CD4-positive, alpha-beta T cell treated with Interferon gamma for 1 hour (primary cell): ENCODE results near the gene DCTN1.
"Not testable (repeated sequence)": the region's sequence is repeated elsewhere in the genome, so short reads cannot be mapped to it uniquely, and the experiment has no call there.

Experiments used
- DNase-seq: peaks from one replicate; pipeline ENCODE4 v3.0.0-alpha.2; 2020

Gene DCTN1

DNA sequence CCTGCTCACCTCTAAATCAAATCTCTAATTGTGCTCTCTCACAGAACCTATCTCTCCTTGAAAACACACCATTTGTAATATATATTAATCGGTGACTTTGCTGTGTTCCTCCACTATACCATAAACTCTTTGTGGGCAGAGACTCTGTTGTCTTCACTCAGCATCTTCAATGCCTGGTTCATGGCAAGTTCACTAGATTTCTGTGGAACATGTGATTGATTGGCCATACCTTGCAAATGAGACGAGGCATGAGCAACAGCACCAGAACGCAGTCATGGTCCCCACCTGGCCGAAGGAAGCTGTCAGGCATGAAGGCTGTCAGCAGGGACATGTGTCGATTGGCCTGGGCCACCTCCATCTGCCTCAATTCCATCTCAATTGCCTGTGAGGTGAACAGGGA, 11.6 kb downstream of the DCTN1 start:
- no peak for DNase-seq

DNA sequence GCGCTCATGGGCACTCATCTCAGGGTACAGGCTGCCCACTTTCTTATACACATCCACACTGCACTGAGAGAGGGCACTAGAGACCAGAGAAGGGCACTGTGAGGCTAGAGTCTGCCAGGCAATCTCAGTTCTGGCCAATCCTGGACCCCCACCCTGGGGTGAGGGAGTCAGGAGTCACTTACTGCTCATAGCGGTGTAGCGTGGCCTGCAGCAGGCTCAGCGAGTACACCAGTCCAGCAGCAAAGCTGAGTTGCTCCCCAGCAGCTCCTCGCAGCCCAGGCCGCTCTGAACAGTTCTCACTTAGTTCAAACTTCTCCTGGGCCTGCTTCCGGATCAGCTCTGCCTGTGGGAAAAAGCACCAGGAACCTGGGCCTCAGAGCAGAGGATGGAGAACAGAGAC, 12.3 kb downstream of the DCTN1 start:
- DNase-seq: no peak

DNA sequence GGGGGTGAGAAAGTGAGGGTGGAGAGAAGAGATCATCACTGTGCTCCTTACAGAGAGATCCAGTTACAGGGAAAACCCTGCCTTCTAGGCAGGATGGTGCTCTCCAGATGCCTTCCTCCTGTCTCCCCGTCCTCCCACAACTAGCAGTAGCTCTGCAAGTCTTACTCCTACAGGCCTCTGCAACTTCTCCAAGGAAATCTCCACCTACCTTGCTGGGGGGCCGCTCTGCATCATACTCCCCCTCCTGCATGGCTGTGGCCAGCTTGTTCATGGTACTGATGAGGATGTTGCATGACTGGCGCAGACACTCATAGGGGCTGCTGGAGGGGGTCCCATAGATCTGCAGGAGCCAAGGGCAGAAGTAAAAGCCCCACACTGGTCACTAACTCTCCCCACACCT, 14.1 kb downstream of the DCTN1 start:
- DNase-seq: no peak

DNA sequence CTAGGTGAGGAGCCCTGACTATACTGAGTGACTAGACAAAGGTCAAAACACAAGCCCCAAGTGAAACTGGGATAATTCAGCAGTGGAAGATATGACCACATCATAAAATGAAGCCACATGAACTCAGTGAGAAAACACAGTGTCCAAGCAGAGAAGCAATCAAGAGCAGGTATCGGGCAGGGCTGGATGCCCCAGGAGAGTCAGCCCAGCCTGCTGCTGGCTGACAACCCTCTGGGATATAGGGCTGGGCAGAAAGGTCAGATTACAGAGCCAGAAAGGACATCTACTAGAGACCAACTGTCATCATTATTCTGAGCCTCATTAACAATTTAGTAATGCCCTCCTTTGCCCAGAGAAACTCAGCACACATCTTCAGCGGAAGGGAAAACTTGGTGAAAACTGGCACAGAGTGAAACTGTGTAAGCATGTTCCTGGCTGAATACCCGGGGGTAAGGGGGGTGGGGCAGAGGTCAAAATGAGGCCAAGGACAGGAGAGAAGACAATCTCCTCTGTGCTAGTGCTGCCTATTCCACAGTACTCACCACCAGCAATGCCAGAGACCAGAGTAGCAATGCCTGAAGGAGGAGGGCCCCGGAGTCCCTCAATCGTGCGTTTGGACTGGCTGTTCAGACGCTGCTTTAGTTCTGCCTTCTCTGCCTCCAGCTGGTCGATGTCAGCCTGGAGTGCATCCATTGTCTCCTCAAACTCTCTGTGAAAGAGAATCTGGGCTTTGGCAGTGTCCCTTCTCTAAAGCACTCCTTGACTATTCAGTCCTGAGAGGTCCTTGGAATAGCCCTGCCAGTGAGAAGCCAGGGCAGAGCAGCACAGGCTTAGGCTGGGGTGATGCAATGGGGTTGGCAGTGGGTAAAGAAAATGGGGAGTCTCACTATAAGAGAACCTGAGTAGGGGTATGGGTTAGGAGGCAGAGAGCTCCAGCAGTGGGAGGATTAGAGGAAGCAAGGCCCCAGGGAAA, 15.3 kb downstream of the DCTN1 start:
- no peak for DNase-seq

DNA sequence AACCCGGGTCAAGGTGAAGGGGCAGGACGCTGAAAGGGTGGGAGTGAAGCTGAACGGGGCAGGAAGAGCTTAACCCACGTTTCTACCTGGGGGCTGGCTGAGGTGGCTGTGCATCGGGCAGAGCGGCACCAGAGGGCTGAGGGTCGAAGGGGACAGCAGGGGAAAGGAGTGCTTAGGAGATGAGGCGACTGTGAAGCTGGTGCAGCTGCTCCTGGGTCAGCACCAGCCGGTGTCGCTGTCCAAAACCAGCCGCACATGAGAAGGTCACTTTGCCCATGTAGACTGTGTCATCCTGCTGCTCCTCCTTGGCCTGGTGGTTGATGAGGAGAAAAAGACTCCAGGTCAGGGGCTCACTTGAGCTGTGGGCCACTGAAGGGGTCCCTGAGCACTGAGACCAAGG, 18.8 kb downstream of the DCTN1 start:
- no peak for DNase-seq

DNA sequence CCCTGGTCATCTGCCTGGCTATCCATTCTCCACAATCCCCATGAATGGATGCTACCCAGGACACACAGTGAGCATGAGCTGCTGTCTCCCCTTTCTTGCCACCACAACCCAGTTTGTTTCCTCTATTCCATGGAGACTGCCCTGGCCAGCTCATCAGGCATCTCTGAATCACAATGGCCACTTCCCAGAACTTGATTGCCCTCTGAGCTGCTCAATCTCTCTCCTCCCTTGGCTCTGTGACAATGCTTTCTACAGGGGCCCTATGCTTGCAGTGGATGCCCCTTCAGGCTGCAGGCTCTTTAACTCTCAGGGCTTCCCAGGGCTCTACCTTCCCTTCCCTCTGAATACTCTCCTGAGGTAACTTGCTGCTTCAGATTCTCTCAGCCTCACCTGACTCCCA, 22.5 kb downstream of the DCTN1 start:
- DNase-seq: no peak

DNA sequence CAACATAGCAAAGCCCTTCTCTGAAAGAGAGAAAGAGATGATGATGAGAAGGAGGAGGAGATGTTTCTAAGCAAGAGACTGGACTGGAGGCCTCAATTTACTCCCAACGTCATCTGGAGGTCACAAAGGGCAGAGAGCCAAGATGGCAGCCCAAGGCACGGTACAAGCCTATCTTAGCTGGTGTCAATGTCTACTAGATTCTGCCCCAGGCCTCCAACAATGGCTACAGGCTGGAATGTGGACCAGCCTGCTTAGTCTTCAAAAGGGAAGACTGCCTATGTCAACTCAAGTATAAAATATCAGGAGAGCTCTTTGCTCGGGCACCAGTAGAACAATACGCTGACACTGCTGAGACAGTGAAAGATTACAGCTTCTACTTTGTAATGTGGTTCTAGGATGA, 30.2 kb downstream of the DCTN1 start:
- no peak for DNase-seq

DNA sequence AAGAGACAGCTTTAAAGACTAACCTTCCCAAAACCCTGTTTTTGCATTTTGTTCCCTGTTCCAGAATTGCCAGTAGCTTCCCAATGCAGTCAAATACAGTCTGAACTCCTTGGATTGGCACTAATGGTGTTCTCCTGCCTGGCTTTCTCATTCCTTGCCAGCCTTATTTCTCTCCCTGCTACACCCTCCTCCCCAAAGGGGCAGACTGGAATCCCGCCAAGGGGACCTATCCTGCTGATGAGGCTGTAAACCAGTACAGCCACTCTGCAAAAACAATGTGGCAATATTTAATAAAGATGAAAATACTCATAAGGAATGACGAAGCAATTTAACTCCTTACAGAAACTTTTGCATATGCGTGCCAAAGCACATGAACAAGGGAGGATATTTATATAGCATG, 32.4 kb downstream of the DCTN1 start:
- no peak for DNase-seq

DNA sequence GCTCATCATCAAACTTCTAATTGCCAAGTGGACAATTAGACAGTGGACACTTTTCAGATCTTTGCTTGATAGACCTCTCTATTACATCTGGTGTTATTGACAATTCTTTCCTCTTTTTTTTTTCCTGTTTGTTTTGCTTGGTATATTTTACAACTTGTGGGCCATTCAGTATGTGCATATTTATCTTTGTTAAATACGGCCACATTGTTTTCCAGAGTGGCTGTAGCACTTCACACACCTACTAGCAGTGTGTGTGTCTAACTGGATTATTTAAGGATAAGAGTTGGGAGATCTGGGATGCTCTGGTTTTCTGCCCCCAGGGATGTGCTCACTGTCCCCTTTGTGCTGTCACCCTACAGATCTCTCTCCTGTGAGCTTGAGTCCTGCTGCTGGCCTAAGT, 32.8 kb downstream of the DCTN1 start:
- DNase-seq: no peak

DNA sequence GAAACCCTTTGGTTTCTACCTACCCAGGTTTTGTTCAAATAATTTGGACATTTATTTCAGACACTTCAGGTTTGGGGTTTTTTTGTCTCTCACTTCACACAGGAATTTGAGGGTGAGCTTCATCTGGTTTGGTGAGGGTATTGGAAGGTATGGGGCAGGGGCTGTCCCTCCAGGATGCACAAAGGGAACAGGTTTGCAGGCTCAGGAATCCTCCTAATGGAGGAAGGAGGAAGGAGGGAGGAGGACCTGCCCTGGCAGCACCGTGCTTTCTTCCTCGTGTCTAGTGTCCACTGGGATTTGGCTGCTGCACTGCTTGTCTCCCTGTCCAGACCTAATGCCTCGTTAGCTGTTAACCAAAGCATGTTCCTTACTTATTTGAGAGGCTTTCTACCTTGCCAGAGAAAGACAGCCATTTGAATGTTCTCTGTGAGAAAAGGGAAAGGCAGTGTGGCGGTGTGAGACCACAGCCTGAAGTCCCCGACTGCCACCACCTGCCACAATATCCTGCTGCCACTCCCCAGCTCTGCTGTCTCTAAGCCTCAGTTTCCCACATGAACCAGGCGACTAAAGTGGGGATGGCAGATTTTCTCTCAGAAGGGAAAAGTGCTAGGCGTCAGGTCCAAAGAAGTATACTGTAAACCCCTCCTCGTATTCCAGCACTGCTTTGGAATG, 34.7 kb downstream of the DCTN1 start:
- DNase-seq: no peak

DNA sequence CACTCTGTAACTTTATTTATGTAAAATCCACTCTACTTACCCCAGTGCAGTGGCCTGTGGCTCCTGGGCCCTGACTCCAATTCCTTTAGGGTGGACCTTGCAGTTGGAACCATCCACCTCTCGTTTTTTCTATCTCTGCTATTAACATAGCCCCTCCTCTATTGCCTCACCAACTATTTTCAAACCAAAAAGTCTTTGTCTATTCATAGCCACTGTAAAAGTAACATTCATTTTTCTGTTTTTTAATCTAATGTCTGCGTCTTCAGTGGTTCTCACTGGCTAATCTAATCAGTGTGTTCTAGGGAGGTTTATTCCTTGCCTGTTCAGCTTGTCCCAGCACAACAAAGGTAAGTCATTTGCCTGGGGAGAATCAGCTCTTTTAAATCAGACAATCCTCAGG, 36.8 kb downstream of the DCTN1 start, which contains the start of gene SLC4A5:
Gene SLC4A5 (minus strand): TSS at position 101 of the 400 bp plus-strand sequence. CDS start 28,393 bp downstream, outside the sequence.
- DNase-seq: no peak

DNA sequence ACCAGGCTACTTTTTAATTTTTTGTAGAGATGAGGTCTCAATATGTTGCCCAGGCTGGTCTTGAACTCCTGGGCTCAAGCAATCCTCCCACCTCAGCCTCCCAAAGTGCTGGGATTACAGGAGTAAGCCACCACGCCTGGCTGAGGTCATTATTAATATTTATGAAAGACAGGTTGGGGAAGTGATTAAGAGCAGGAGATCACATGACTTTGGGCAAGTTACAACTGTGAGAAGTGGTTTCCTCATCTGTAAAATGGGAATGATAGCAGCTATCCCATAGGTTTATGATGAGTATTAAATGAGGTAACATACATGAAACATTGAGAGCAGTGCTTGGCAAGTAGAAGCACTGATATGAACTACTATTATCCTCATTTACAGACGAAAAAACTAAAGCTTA, 43.9 kb downstream of the DCTN1 start:
- DNase-seq: not testable (repeated sequence)

DNA sequence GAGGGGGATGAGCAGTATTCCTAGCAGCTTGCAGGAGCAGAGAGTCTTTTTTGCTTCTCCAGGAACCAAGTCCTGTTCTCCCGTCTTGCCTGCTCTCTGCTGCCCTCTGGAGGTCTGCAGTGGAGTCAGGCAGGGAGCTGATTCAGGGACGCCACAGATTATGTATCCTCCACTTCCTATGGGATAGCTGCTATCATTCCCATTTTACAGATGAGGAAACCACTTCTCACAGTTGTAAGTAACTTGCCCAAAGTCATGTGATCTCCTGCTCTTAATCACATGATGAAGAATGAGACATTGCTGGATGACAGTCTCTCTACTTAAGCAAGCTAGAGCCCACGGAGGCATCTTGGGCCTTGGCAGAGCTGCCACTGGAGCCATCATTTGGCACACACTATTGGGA, 45.2 kb downstream of the DCTN1 start:
- peak; percentile 60 for DNase-seq

DNA sequence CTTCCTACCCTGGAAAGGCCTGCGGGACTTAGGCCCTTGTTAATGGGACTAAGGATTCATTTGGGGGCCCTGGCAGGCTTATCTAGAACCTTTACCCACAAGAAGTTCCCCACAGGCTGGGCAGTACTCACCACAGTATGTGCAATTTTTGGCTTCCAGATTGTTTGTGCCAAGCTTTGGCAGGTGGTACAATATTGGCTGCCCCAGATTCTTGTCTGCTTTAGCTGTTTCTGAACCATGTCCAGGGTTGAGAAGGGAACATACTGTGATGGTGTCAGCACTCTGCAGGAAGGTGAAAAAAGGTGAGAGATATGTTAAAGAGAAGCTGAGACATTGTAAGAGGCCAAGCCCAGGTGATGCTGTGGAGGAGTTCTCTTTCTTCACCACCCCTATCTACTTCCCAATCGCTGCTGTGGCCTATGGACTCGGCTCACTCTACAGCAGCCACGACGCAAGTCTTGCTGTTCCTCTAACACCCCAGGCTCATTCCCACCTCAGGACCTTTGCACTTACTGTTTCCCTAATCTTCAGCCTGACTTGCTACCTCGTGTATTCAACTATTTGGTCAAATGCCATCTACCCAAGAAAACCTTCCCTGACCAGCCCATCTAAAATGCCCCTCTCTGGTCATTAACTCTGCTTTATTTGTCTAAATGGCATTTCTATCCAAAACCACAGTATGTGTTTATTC, 46.1 kb downstream of the DCTN1 start:
- DNase-seq: no peak

DNA sequence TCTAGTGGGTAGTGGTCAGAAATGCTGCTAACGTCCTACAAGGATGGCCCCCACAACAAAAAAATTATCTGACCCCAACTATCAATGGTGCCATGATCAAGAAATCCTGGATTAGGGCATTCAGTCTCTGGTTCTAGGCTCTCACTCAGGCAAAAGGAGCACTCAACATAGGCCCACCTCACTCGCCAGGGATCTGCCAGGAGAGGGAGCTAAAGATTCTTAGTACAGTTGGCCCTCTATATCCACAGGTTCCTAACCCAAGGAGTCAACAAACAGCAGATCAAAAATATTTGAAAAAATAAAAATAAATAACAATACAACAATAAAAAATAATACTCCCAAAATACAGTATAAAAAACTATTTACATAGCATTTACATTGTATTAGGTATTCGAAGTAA, 46.9 kb downstream of the DCTN1 start:
- DNase-seq: no peak

DNA sequence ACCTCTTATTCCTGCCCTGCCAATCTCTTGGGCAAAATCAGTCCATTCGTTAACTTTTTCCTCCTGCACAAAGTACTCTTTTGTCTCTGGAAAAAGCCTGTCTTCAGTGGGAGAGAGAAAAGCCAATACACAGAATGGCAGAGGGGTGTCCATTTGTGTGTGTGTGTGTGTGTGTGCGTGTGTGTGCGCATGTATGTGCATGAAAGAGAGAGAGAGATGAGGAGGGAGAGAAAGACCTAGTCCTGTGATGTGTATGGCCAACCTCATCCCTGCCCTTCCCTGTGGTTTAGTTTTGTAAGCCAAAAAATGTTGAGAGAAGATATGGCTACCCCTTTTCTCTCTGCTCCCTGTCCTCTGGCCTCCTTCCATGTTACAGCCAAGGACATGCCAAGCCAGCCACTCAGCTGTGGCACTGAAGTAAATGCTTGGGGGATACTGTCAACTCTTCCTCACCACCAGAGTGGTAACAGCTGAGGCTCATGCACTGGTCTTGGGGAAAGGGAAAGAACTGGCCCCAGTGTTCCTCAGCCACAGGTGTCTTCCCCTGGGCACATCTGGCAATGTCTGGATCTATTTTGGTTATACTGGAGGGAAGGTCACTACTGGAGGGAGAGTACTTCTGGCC, 47.4 kb downstream of the DCTN1 start:
- no peak for DNase-seq

DNA sequence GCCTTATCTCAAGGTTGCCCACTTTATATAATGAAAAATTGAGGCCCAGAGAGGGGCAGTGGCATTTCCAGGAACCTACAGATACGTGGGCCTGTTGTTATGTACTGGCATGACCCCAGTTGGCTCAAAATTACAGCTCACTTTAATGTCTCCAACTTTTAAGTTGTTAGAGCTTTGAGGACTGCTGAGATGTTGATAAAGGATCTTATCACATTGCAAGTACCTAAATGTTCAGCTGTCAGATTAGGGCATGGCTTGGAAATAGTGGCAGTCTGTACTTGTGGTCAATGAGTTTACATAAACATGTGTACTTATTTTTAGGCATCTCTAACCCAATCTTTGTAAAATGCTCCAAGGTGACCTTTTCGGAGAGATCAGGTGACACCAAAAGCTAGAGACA, 51.5 kb downstream of the DCTN1 start:
- DNase-seq: no peak

DNA sequence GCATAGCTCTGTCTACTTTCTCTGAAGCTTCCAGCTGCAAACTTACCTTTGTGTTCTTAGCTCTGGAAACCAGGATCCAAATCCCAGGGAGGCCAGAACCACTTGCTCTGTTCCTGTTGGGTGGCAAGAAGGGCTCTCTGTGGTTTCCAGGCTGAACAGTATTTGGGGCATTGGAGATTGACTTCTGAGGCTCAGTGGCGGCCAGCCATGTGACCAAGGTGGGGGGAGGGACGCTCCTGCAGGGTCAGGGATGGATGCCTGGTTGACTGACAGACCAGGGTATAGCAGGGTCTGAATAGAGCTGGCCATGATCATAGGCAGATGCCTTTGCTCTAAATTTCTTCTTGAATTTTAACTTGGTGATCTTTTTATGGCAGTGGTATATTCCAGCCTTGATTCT, 52.0 kb downstream of the DCTN1 start:
- DNase-seq: no peak

DNA sequence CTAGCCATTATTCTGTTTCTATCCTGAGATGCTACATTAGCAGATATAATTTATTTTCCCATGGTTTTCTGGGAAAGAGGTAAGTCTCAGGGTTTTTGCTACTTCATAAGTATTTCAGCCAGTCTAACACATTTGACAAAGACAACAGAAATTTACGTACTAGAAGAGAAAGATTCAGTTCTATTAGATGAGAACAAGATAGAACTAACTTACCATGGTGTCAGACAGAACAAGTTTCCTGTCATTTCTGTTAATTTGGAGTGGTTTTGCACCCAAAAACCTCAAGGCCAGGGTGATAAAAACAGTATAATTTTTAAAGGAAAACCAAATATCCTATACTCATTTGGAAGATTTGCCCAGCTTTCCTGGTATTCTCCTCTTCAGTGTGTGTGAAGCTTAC, 52.5 kb downstream of the DCTN1 start:
- DNase-seq: no peak

DNA sequence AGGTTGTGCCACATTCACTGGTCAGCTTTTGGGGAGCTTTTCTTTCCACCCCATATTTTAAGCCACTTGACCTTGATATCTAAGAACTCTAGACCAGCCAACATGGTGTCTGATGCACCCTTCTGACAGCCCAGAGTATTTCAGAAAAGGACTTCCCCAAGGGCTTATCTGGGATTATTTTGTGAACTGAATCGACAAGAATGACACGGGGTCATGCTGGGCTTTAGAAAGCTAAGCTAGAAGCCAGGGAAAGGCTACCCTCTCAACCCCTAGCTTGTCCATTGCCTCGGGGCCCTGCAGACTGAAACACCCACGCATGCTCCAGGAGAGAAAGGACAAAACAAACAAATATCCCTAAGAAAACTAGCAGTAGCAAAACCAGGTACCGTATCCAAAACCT, 52.9 kb downstream of the DCTN1 start:
- no peak for DNase-seq

DNA sequence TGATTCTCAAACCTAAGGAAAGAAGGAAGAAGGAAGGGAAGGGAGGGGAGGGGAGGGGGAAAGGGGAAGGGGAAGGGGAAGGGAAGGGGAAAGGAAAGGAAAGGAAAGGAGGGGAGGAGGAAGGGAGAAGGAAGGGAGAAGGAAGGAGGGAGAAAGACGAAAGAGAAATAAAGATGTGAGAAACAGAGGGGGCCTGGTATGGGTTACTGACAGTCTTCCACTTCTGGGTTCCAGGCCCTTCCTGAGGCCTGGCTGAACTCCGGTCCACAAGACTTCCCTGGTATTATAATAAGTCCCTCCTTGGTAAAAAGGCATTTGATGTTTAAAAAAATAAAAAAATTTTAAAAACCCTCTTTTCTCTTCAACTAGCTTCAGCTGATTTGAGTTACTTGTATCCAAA, 54.3 kb downstream of the DCTN1 start:
- DNase-seq: no peak

DNA sequence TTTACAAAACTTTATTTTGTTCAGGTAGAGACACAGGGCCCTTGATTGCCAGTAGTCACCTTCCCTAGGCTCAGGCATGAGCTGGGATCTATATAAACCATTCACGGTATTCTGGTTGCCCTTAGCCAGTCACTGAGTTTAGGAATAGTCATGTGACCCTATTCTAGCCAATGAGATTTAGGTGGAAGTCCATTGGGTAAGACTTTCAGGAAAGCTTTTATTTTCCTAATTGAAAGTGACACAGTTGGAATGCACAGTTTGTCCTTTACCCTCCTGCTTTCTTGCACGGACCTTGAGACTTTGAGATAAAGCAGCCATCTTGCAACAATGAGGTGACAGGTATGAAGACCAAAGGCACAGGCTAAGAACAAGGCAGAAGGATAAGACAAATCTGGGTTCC, 58.4 kb downstream of the DCTN1 start:
- no peak for DNase-seq

DNA sequence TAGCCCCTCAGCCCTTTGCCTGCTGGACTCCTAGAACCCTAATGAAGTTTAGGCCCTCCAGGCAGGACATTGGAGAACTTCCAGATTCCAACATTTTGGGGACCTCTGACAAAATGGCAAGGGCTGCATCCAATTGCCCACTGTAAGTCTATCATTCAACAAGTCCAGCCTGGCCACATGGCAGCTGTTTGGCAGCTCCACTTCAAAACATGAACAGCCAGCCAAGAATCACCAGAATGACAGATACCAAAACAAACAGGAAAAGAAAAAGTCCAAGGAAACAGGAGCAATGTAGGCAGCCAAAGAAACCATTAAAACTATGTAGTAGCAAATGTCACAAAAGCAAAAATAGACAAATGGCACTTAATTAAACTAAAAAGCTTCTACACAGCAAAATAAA, 62.4 kb downstream of the DCTN1 start:
- DNase-seq: no peak
